IPS-18c (cell line): ENCODE measurements around the gene ARSB.

Experiments
- H3K4me3 ChIP-seq: 2 replicates; pipeline ENCODE4 v1.7.0; 2013; ENCODE audit warnings: low read depth, mild to moderate bottlenecking, low read length, moderate library complexity; ENCODE audit not compliant: insufficient read depth
- H3K9me3 ChIP-seq: one replicate; pipeline ENCODE4 v1.6.1; 2013; ENCODE audit warnings: mild to moderate bottlenecking, low read length, moderate library complexity; ENCODE audit not compliant: control insufficient read depth, insufficient read depth

The ARSB gene

DNA sequence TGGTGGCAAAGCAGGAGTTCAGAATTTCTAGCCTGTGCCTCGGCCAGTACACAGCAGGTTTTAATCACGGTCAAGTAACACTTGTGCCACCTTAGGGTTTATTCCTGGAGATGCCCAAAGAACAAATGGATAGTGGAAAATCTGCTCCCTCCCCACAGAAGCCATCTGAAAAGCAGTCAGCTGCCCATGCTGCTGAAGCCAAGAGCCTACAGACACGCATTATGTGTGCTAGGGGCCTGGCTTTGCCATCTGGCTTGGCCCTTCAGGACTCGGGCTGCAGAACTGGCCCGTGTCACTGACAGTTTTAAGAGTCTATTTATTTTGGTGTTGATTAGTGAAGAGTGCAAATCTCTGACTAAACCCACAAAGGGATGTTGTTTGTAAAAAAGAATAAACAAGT, 11.1 kb downstream of the ARSB start:
- Histone ChIP-seq H3K4me3 (no peak overlapping the region), H3K9me3 (no peaks in the 10 kb centered on the region)

- Histone ChIP-seq H3K9me3 (no peaks in the 10 kb centered on the region), H3K4me3 (no peak overlapping the region)
Observed at GRCh38 chr5:78972654-78973428, 12.3 kb downstream of the ARSB start.

- no peaks in the 10 kb centered on the region for H3K9me3 ChIP-seq
- H3K4me3 ChIP-seq = no peak overlapping the region
Observed at GRCh38 chr5:78971998-78972397, 13.1 kb downstream of the ARSB start.

DNA sequence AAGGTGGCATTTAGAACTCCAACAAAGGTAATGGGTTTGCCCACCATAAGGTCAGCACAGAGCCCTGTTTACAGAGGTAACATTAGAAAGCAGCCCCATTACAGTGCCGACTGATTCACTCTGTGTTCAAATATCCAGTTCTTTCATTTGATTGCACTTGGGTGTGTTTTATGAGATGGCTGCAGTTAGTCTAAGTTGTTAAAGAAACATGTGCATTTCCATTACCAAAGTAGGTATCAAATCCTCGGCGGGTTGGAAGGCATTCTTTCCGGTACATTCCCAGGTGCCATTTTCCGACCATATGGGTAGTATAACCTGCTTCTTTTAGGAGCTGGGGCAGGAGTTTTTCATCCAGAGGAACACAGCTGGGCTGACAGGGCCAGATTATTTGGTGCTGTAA, 16.3 kb downstream of the ARSB start:
- H3K9me3 ChIP-seq = no peaks in the 10 kb centered on the region
- H3K4me3 ChIP-seq = no peak overlapping the region

- H3K4me3 ChIP-seq = no peak overlapping the region
- no peaks in the 10 kb centered on the region for H3K9me3 ChIP-seq
Observed at GRCh38 chr5:78964889-78965288, 20.2 kb downstream of the ARSB start.

DNA sequence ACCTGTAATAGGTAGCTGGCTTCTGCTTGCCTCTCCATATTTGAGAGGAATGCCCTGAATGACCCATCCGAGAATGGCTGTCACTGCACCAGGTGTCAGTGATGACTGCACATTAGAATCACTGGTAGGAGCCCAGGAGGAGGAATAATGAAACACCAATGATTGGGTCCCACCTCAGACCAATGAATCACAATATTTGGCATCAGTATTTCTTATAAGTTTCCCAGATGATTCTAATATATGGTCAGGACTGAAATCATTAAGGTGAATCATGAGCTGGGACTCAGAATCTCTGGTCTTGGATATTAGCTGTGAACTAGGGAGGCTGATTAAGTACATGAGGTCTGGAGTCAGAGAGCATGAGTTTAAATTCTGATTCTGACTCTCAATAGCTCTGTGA, 23.4 kb downstream of the ARSB start:
- H3K9me3 ChIP-seq = no peaks in the 10 kb centered on the region
- H3K4me3 ChIP-seq = no peak overlapping the region

DNA sequence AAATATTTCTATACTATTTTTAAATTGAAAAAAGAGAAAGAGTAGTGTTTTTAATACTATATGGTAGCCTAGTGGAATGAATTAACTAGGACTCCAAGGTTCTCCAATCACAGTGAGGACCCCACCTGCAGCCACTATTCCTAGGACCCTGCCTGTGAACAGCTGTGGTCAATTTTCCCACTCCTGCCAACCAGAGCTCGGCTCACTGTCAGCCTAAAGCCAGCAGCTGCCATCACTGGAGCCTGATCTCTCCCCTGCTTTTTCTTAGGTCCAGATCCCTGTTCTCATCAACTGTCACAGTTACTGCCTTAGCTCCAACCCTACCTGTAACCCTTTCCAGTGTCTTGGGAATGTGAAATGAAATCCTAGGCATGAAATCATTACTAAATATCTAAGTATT, 25.3 kb downstream of the ARSB start:
- H3K9me3 ChIP-seq = no peaks in the 10 kb centered on the region
- H3K4me3 ChIP-seq = no peak overlapping the region

GRCh38 chr5:78958672-78959445, 26.3 kb downstream of the ARSB start:
- H3K4me3 ChIP-seq = no peak overlapping the region
- H3K9me3 ChIP-seq = no peaks in the 10 kb centered on the region

- no peak overlapping the region for H3K4me3 ChIP-seq
- H3K9me3 ChIP-seq = no peaks in the 10 kb centered on the region
Observed at GRCh38 chr5:78956901-78957300, 28.2 kb downstream of the ARSB start.

GRCh38 chr5:78953092-78953800, 31.9 kb downstream of the ARSB start:
- no peaks in the 10 kb centered on the region for H3K9me3 ChIP-seq
- no peak overlapping the region for H3K4me3 ChIP-seq

DNA sequence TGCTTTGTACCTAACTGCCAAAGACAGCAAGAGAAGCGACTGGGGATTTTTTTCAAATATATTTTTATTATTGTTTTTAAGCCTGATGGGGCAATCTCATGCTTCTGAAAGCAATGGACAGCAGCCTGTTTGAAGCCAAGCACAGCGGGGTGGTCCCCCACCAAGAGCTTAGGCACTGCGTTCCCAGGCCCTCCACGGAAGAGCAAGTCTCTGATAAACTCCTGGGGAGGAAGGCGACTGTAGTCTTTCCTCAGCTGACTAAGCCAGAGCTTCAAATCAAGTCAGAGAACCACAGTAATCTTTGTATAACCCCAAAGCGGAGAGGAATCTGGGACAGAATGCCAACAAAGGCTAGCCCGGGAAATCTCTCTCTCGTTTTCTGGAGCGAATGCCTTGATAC, 54.4 kb downstream of the ARSB start:
- no peak overlapping the region for H3K4me3 ChIP-seq

DNA sequence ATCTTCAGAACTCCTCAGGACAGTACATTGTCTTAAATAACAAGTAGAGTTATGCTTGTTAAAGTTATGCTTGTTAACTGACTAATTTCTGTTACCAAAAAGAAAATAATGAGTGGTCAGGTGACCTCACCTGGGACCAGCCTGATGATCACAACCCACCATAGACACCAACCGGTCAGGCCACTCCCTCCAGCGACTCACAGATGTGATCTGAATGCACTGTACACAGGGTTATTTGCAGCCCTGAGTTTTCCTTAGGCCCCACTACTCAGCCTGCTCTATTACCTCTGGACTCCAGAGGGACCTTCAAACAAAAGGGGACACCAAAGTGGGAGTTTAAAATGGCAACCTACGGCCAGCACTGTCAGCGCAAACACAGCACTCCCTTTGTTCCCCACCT, 55.3 kb downstream of the ARSB start:
- no peak overlapping the region for H3K4me3 ChIP-seq

More for the DNA sequence above, 54.4 kb downstream of the ARSB start:
- no peaks in the 10 kb centered on the region for H3K9me3 ChIP-seq

GRCh38 chr5:78927657-78928282, 57.3 kb downstream of the ARSB start:
- Histone ChIP-seq H3K4me3 (no peak overlapping the region), H3K9me3 (no peaks in the 10 kb centered on the region)

More for the DNA sequence above, 55.3 kb downstream of the ARSB start:
- H3K9me3 ChIP-seq = no peaks in the 10 kb centered on the region

GRCh38 chr5:78926252-78926651, 58.9 kb downstream of the ARSB start:
- Histone ChIP-seq H3K9me3 (no peaks in the 10 kb centered on the region), H3K4me3 (no peak overlapping the region)

DNA sequence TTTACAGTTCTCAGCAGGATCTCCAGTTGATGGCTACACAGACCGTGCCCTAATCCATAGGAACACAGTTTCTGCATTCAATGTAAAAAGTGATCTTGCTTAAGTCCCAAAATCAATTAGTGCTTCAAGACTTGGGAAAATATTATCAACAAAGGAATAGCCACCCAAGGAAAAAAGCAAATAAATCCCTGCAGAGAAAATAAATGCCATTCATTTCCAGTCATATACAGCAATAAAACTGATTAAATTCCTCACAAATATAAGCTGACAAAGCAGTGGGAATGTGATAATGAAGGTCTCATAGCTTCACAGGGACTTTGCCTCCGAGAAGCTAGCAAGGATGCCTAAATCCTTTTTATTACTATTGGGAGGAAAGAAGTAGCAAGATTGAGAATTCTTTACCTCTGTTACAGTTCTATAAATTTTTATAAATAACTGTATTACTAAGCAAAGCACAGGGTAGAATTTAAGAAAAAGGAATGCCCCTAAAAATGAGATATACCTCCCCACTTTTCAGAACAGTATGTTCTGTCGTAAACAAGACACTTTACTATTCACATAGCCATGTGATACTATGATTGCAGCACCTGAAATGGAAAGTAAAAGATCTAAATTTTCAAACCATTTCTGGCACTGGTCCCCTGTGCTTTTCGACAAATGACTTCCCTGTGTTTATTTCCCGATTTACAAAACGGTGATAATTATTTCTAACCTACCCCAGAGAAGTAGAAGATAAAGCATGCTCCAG, 59.8 kb downstream of the ARSB start:
- H3K9me3 ChIP-seq = no peaks in the 10 kb centered on the region
- H3K4me3 ChIP-seq = no peak overlapping the region

DNA sequence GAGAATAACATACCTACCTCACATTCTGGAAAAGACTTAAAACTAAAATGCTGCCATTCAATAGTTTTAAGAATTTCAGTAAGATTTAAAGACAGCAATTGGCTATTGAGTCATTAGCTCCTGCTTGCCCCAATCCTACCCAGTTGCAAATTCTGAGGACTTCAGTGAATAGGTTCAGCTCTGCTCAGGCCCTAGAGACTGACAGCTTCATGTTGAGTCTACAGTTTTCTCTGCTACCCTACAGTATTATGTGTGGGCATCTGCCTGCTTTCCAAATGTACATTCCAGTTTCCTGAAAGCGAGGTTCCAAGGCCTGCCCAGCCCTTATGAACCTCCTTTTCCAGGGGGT, 61.5 kb downstream of the ARSB start:
- no peak overlapping the region for H3K4me3 ChIP-seq
- no peaks in the 10 kb centered on the region for H3K9me3 ChIP-seq
